ENCODE results near the gene DGKI.

The DGKI gene

GRCh38 chr7:137787301-137787976 lies 59.3 kb downstream of the DGKI start:
- no peak for DNase-seq (ENCODE audit: low read depth in 2 of 2)

- DNase-seq (ENCODE audit: low read depth in 2 of 2), result no peak
These were observed 68.3 kb downstream of the DGKI start for GRCh38 chr7:137778511-137778910.

GRCh38 chr7:137774793-137775201 lies 72.0 kb downstream of the DGKI start:
- DNase-seq (ENCODE audit: low read depth in 2 of 2), result no peak

GRCh38 chr7:137772748-137773147 lies 74.0 kb downstream of the DGKI start:
- DNase-seq (ENCODE audit: low read depth in 2 of 2), result no peak

- no peak for DNase-seq (ENCODE audit: low read depth in 2 of 2)
These were observed 74.5 kb downstream of the DGKI start for GRCh38 chr7:137772316-137772715.

GRCh38 chr7:137771679-137772078 lies 75.1 kb downstream of the DGKI start:
- no peak for DNase-seq (ENCODE audit: low read depth in 2 of 2)

- no peak for DNase-seq (ENCODE audit: low read depth in 2 of 2)
These were observed 75.5 kb downstream of the DGKI start for GRCh38 chr7:137771273-137771672.

GRCh38 chr7:137768366-137768765 lies 78.4 kb downstream of the DGKI start:
- no peak for DNase-seq (ENCODE audit: low read depth in 2 of 2)

- DNase-seq (ENCODE audit: low read depth in 2 of 2), result no peak
These were observed 84.4 kb downstream of the DGKI start for GRCh38 chr7:137762334-137762733.

- DNase-seq (ENCODE audit: low read depth in 2 of 2), result no peak
These were observed 86.7 kb downstream of the DGKI start for GRCh38 chr7:137760111-137760510.

- DNase-seq (ENCODE audit: low read depth in 2 of 2), result no peak
These were observed 89.4 kb downstream of the DGKI start for GRCh38 chr7:137757146-137757925.

GRCh38 chr7:137755846-137756651 lies 90.7 kb downstream of the DGKI start:
- no peak for DNase-seq (ENCODE audit: low read depth in 2 of 2)

- DNase-seq (ENCODE audit: low read depth in 2 of 2), result no peak
These were observed 91.3 kb downstream of the DGKI start for GRCh38 chr7:137755427-137755826.

- no peak for DNase-seq (ENCODE audit: low read depth in 2 of 2)
These were observed 92.6 kb downstream of the DGKI start for GRCh38 chr7:137753948-137754851.

- DNase-seq (ENCODE audit: low read depth in 2 of 2), result no peak
These were observed 93.2 kb downstream of the DGKI start for GRCh38 chr7:137753575-137753947.

- DNase-seq (ENCODE audit: low read depth in 2 of 2), result no peak
These were observed 93.7 kb downstream of the DGKI start for GRCh38 chr7:137753067-137753466.

GRCh38 chr7:137751361-137752009 lies 95.3 kb downstream of the DGKI start:
- DNase-seq (ENCODE audit: low read depth in 2 of 2), result no peak

- DNase-seq (ENCODE audit: low read depth in 2 of 2), result no peak
These were observed 99.3 kb downstream of the DGKI start for GRCh38 chr7:137747359-137748031.

GRCh38 chr7:137743021-137743420 lies 103.8 kb downstream of the DGKI start:
- DNase-seq (ENCODE audit: low read depth in 2 of 2), result no peak

GRCh38 chr7:137742051-137742450 lies 104.7 kb downstream of the DGKI start:
- DNase-seq (ENCODE audit: low read depth in 2 of 2), result no peak

Measured in stimulated activated CD8-positive, alpha-beta memory T cell treated with anti-CD3 and anti-CD28 coated beads, Interleukin-15, amount 100 ng/mL, for 4 hours (primary cell).